GM12801 (cell line): ENCODE results near the gene EHHADH.

Source experiments
- CTCF ChIP-seq: IDR thresholded peaks from one replicate; pipeline ENCODE4 v1.5.1; 2011; ENCODE audit warnings: control low read depth; ENCODE audit not compliant: insufficient read length; ENCODE audit errors: extremely low read depth

Gene EHHADH

GRCh38 chr3:185264849-185265553 is 11.2 kb upstream of the EHHADH start:
- TF ChIP-seq CTCF = no peak

GRCh38 chr3:185263423-185263822 is 9.6 kb upstream of the EHHADH start:
- no peak for TF ChIP-seq CTCF

- TF ChIP-seq CTCF = no peak
Observed at GRCh38 chr3:185257334-185257733, 3.5 kb upstream of the EHHADH start.

GRCh38 chr3:185254799-185255198 is 950 bp upstream of the EHHADH start:
- no peak for TF ChIP-seq CTCF

- no peak for TF ChIP-seq CTCF
Observed at GRCh38 chr3:185251272-185251671, 2.6 kb downstream of the EHHADH start.

GRCh38 chr3:185250653-185251052 is 3.2 kb downstream of the EHHADH start:
- TF ChIP-seq CTCF = no peak

- TF ChIP-seq CTCF = no peak
Observed at GRCh38 chr3:185250247-185250646, 3.6 kb downstream of the EHHADH start.

- TF ChIP-seq CTCF = no peak
Observed at GRCh38 chr3:185242642-185243041, 11.2 kb downstream of the EHHADH start.
